Nucleus accumbens (tissue), 56 donors: Measurements from ENCODE around the gene SIPA1.

ENCODE experiments used
- DNase-seq, 56 donors: peaks; one replicate each; lab custom pipeline; 2025; lab: John Stamatoyannopoulos, UW

SIPA1 gene

GRCh38 chr11:65696802-65697552, 59.1 kb downstream of the SIPA1 start:
- DNase-seq: no peak

GRCh38 chr11:65698205-65698604, 60.3 kb downstream of the SIPA1 start:
- peak in 2 of 56 donors; percentile 22 to 35 for DNase-seq

GRCh38 chr11:65699306-65699705, 61.4 kb downstream of the SIPA1 start:
- DNase-seq: no peak

GRCh38 chr11:65700399-65700798, 62.5 kb downstream of the SIPA1 start:
- no peak for DNase-seq
